Stomach smooth muscle (tissue), 2 donors: ENCODE data around the gene CACNG4.

Source experiments
- H3K27ac ChIP-seq: one replicate; pipeline ENCODE4 v1.7.0; 2013; ENCODE audit warnings: mild to moderate bottlenecking, low read length, inconsistent platforms
- H3K27me3 ChIP-seq, 2 donors: one replicate each; pipeline ENCODE4 v1.7.0; 2013; ENCODE audit warnings: low read length in 2 of 2; ENCODE audit not compliant: insufficient read depth in 2 of 2, control insufficient read depth in 1 of 2
- H3K36me3 ChIP-seq, 2 donors: one replicate each; pipeline ENCODE4 v1.7.0; 2013; ENCODE audit warnings: low read length in 2 of 2; ENCODE audit not compliant: control insufficient read depth in 2 of 2, insufficient read depth in 2 of 2
- H3K4me1 ChIP-seq: one replicate; pipeline ENCODE4 v1.7.0; 2013; ENCODE audit warnings: low read length; ENCODE audit not compliant: control insufficient read depth, insufficient read depth
- H3K4me3 ChIP-seq, 2 donors: one replicate each; pipeline ENCODE4 v1.7.0; 2013; ENCODE audit warnings: low read length in 2 of 2
- H3K9ac ChIP-seq, 2 donors: one replicate each; pipeline ENCODE4 v1.7.0; 2013; ENCODE audit warnings: low read length in 2 of 2, mild to moderate bottlenecking in 1 of 2
- H3K9me3 ChIP-seq, 2 donors: one replicate each; pipeline ENCODE4 v1.7.0; 2013; ENCODE audit warnings: low read length in 2 of 2; ENCODE audit not compliant: control insufficient read depth in 2 of 2
- donor health status: healthy.
- donor health status: Pancreatic carcinoma.

Gene CACNG4

DNA sequence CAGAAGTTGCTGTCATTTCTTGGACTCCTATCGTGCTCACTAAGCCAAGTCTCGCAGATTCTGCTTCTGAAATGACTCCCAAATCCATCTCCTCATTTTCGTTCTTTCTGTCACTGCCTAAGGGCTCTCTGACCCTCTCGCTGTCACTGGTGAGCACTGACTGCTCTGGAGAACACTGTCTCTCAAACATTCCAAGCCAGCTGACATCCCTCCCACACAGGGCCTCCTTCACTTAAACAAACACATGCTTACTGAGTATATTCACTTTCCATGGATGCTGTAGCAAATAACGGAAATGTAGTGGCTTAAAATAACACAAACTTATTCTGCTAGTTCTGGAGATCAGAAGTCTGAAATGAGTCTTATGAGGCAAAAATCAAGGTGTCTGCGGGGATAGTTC, 98.6 kb downstream of the CACNG4 start:
- Histone ChIP-seq H3K4me3 (no peak overlapping the region), H3K9ac (no peak overlapping the region), H3K36me3 (peaks cover 0 to 2% of the 10 kb centered on the region in 2 donors), H3K27me3 (no peaks in the 10 kb centered on the region), H3K27ac (no peak overlapping the region), H3K9me3 (no peaks in the 10 kb centered on the region), H3K4me1 (no peaks in the 10 kb centered on the region)

DNA sequence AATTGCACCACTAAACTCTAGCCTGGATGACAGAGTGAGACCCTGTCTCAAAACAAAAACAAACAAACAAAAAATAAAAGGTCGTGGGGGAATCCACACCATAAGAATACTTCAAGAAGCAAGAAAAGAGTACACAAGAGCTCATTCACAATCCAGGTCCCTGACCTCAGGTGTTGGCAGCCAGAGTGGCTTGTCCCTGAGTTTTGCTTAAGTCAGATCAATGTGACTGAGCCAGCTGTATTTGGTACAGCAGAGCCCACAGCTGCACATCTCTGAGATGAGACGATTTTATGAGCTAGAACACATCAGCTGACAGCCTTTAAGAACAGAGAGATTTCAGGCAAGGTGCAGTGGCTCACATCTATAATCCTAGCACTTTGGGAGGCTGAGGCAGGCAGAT, 102.2 kb downstream of the CACNG4 start:
- H3K27me3 ChIP-seq = no peaks in the 10 kb centered on the region
- no peak overlapping the region for H3K4me3 ChIP-seq
- no peak overlapping the region for H3K27ac ChIP-seq
- peaks cover 0 to 2% of the 10 kb centered on the region in 2 donors for H3K36me3 ChIP-seq
- H3K4me1 ChIP-seq = no peaks in the 10 kb centered on the region
- no peak overlapping the region for H3K9ac ChIP-seq
- H3K9me3 ChIP-seq = no peaks in the 10 kb centered on the region

DNA sequence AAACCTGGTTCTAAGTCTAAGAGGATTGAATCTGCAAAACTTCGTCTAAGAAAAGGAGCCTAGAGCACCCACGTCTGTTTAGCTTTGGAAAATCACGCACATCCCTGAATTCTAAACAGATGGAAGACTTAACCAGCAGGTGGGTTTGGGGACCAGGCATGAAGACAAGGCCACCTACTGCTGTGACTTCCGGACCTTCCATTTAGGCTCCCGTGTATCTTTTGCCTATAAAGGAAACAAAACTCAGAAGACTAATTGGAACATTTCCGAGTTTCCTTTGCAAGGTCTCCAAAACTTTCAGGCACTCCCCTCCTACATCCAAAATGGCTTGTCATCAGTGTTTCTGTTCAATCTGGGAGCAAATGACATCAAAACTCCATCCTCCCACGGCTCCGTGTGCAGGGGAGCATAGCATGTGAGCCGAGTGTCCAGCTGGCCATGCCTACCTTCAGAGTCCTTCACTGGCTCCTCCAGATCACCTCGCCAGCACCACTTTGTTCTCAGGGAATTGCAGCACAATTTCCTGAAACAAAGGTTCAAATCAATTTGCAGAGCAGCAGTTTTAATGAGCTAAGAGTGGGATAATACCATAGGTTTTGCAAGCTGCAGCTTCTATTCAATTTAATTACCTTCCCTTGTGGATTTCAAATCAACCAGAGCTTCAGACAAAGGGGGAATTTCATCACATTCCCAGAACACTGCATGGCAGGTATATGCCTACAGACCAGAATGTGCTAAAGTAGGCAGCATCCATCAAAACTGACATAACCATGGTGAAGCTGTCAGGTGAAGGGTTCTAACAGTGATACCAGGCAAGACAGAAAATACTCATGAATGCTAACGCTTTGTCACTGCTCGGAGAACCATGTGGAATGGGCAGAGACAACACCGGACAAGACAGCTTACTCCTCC, 103.3 kb downstream of the CACNG4 start:
- no peak overlapping the region for H3K9ac ChIP-seq
- H3K36me3 ChIP-seq = peaks cover 0 to 2% of the 10 kb centered on the region in 2 donors
- no peak overlapping the region for H3K27ac ChIP-seq
- H3K4me3 ChIP-seq = no peak overlapping the region
- no peaks in the 10 kb centered on the region for H3K4me1 ChIP-seq
- no peaks in the 10 kb centered on the region for H3K27me3 ChIP-seq
- no peaks in the 10 kb centered on the region for H3K9me3 ChIP-seq

DNA sequence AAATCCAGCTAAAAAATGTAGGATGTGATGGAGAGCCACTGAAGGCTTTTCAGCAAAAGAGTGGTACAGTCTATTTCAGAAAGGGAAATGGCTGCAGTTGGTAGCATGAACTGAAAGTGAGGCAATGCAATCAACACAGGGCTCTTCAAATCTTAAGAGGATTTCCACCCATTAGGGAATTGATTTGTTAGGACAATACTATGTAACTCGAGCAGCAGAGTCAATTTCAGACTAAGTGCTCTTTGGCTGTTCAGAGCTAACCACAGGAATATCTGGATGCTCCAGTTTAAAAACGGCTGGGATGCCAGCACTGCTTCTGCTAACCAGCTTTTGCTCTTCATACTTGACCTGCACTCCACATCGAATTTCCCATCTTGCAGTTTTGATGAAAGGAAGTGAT, 104.5 kb downstream of the CACNG4 start:
- Histone ChIP-seq H3K27me3 (no peaks in the 10 kb centered on the region), H3K4me3 (no peak overlapping the region), H3K4me1 (no peaks in the 10 kb centered on the region), H3K36me3 (peaks cover 0 to 4% of the 10 kb centered on the region in 2 donors), H3K9me3 (no peaks in the 10 kb centered on the region), H3K27ac (no peak overlapping the region), H3K9ac (no peak overlapping the region)

DNA sequence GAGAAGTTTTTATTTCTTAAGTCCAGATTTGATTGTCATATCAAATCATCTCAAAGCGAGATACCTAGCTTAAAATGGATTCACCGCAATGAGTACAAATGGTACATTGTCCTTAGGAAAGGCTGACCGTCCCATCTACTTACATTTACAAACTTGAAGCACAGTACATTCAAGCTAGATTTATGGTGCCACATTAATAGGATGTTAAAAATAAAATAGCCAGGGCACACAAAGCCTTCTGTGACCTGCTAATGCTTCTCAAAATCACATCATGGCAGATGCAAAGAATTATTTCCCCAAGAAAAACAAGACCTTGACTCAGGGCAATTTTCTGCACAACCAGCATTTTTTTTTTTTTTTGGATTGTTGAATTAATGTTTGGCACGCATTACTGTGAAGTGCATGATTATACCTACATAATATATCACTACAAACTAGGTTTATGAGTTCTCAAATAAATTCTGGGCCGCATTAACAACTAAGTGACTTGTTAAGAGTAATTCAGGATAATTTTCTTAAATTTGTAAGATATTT, 105.2 kb downstream of the CACNG4 start:
- no peaks in the 10 kb centered on the region for H3K4me1 ChIP-seq
- no peak overlapping the region for H3K27ac ChIP-seq
- H3K9ac ChIP-seq = no peak overlapping the region
- H3K9me3 ChIP-seq = no peaks in the 10 kb centered on the region
- no peaks in the 10 kb centered on the region for H3K27me3 ChIP-seq
- peaks cover 0 to 6% of the 10 kb centered on the region in 2 donors for H3K36me3 ChIP-seq
- H3K4me3 ChIP-seq = no peak overlapping the region

DNA sequence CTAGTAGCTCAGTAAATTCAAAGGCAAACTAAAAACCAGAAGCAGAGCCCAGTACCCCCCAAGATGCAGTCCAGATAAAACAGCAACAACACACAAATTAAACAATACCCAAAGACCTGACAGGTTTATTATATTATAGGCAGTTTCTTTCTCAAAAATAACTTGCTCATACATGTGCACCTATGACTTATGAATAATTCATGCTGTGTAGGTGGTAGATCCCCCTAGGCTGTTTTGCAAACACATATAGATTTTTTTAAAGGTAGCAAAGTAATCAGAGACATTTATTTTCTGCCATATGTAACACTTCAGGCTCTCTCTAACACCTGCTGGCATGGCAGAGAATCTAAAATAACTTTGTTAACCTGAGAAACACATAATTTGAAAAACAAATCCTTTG, 107.1 kb downstream of the CACNG4 start:
- Histone ChIP-seq H3K9me3 (no peaks in the 10 kb centered on the region), H3K27me3 (no peaks in the 10 kb centered on the region), H3K27ac (no peak overlapping the region), H3K36me3 (peaks cover 0 to 12% of the 10 kb centered on the region in 2 donors), H3K4me1 (no peaks in the 10 kb centered on the region), H3K4me3 (no peak overlapping the region), H3K9ac (no peak overlapping the region)

DNA sequence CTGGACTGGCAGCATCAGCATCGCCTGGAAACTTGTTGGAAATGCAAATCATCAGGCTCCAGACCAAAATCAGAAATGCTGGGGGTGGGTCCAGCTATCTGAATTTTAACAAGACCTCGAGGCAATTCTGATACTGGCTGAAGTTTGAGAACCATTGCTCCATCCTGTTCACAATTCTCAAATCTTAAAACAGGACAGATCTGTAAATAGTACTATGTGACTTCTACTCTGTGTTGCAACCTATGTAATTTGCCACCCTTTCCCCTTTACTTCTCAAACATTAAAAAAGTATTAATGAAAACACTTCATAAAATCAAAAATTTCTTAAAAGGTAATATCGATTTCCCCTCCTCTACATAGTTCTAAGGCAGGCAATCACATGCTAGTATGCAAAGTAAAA, 108.4 kb downstream of the CACNG4 start:
- no peaks in the 10 kb centered on the region for H3K4me1 ChIP-seq
- no peak overlapping the region for H3K9ac ChIP-seq
- H3K4me3 ChIP-seq = no peak overlapping the region
- H3K36me3 ChIP-seq = peaks cover 0 to 15% of the 10 kb centered on the region in 2 donors
- H3K9me3 ChIP-seq = no peaks in the 10 kb centered on the region
- H3K27ac ChIP-seq = no peak overlapping the region
- no peaks in the 10 kb centered on the region for H3K27me3 ChIP-seq

DNA sequence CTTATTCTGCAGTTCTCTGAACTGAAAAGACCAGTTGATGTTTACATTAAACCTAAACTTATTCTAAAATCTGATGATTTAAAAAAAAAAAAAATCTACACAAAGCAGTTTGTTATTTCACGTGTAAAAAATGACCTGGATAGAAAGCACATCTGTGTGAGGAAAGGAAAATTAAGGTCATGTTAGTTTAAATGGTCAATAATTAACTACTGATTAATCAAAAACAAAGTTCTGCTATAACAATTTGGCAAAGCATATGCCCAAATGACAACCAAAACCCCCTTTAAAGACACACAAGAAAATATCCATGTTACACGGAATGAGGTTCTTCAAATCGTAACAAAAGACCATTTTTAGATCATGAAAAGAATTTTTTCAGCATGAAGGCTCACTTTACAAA, 110.3 kb downstream of the CACNG4 start:
- Histone ChIP-seq H3K4me3 (no peak overlapping the region), H3K9me3 (no peaks in the 10 kb centered on the region), H3K36me3 (peaks cover 5 to 15% of the 10 kb centered on the region in 2 donors), H3K4me1 (no peaks in the 10 kb centered on the region), H3K27ac (no peak overlapping the region), H3K9ac (no peak overlapping the region), H3K27me3 (no peaks in the 10 kb centered on the region)

DNA sequence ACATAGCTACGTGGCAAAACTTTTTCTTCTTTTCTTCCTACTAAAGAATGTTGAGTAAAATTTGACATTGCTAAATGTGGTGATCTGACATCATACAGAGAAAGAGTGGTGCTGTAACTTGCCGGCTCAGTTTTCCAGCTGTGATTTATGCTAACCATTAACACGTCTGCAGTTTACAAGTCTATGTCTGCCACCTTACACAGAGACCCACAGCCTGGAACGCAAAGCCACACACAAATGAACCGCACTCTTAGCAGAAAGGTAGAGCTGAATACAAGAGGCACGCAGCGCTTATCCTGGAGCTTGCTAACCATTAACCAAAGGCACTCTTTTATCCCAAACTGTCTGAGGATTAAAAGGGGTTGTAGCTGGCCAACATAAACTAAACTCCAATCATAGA, 111.8 kb downstream of the CACNG4 start:
- Histone ChIP-seq H3K4me3 (no peak overlapping the region), H3K36me3 (peaks cover 5 to 15% of the 10 kb centered on the region in 2 donors), H3K27ac (no peak overlapping the region), H3K9ac (no peak overlapping the region), H3K4me1 (no peaks in the 10 kb centered on the region), H3K27me3 (no peaks in the 10 kb centered on the region), H3K9me3 (no peaks in the 10 kb centered on the region)

DNA sequence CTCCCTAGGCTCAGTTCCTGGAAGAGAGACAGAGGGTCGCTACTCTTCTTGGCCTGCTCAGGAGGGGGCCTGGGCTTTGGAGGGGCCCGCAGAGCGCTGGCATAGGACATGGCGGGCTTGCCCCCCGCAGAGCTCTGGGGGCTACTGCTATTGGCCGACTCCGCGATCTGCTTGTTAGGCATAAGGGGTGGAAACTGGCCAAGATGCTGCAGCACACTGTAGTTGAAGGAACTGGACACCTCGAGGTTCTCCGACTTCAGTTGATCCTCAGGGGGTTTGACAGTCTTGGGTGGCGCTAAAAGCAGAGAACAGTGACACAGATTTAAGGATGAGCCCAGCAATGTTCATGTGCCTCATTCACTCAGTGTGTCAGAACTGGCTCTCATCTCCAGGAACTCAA, 113.8 kb downstream of the CACNG4 start:
- Histone ChIP-seq H3K4me1 (no peaks in the 10 kb centered on the region), H3K36me3 (peaks cover 5 to 15% of the 10 kb centered on the region in 2 donors), H3K9ac (no peak overlapping the region), H3K27ac (no peak overlapping the region), H3K9me3 (no peaks in the 10 kb centered on the region), H3K4me3 (no peak overlapping the region), H3K27me3 (no peaks in the 10 kb centered on the region)

DNA sequence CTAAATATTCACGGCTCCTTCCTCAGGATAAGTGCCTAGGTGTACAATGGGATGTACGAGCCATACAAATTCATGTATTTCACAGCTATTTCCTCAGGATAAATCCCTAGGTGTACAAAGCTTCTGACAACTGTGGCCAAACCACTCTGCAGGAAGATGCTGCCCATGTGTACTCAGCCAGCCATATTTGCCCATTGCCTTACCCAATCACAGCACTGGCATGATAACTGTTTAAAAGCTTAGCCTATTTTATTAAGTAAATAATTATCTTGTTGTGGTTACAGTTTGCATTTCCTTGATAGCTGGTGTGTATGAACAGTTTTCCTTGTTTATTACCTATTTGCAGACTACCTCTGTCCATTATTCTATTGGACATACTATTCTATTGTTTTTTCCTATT, 115.0 kb downstream of the CACNG4 start:
- peaks cover 5 to 9% of the 10 kb centered on the region in 2 donors for H3K36me3 ChIP-seq

More for the DNA sequence above, 115.0 kb downstream of the CACNG4 start:
- Histone ChIP-seq H3K27me3 (no peaks in the 10 kb centered on the region), H3K9me3 (no peaks in the 10 kb centered on the region), H3K4me3 (no peak overlapping the region), H3K27ac (no peak overlapping the region), H3K9ac (no peak overlapping the region), H3K4me1 (no peaks in the 10 kb centered on the region)
